Measurements from ENCODE around the gene STX12.
"Not testable (repeated sequence)": the region's sequence is repeated elsewhere in the genome, so short reads cannot be mapped to it uniquely, and the experiment has no call there.

Gene STX12

GRCh38 chr1:27831568-27832410 lies 58.8 kb downstream of the STX12 start:
- no peak for DNase-seq

GRCh38 chr1:27832762-27833161 lies 59.7 kb downstream of the STX12 start:
- no peak for DNase-seq

GRCh38 chr1:27833470-27833869 lies 60.5 kb downstream of the STX12 start:
- DNase-seq = no peak

GRCh38 chr1:27835046-27835445 lies 62.0 kb downstream of the STX12 start:
- DNase-seq = no peak

GRCh38 chr1:27835501-27835900 lies 62.5 kb downstream of the STX12 start:
- no peak for DNase-seq

- DNase-seq = no peak
Observed at GRCh38 chr1:27849951-27850350, 76.9 kb downstream of the STX12 start.

- no peak for DNase-seq
Observed at GRCh38 chr1:27855085-27855484, 82.1 kb downstream of the STX12 start.

GRCh38 chr1:27856561-27857343 lies 83.7 kb downstream of the STX12 start:
- DNase-seq = no peak

GRCh38 chr1:27857552-27857951 lies 84.5 kb downstream of the STX12 start:
- not testable (repeated sequence) for DNase-seq

- peak; percentile 81 for DNase-seq
Observed at GRCh38 chr1:27858072-27858948, 85.3 kb downstream of the STX12 start.

GRCh38 chr1:27858949-27859576 lies 86.0 kb downstream of the STX12 start:
- DNase-seq = no peak

- no peak for DNase-seq
Observed at GRCh38 chr1:27861436-27861835, 88.4 kb downstream of the STX12 start.

- DNase-seq = no peak
Observed at GRCh38 chr1:27862004-27862403, 89.0 kb downstream of the STX12 start.

- no peak for DNase-seq
Observed at GRCh38 chr1:27862671-27863537, 89.9 kb downstream of the STX12 start.

- DNase-seq = no peak
Observed at GRCh38 chr1:27863538-27863915, 90.5 kb downstream of the STX12 start.

GRCh38 chr1:27864264-27864895 lies 91.4 kb downstream of the STX12 start:
- DNase-seq = no peak

GRCh38 chr1:27865821-27866220 lies 92.8 kb downstream of the STX12 start:
- DNase-seq = no peak

GRCh38 chr1:27868556-27868931 lies 95.5 kb downstream of the STX12 start:
- no peak for DNase-seq

- peak; percentile 46 for DNase-seq
Observed at GRCh38 chr1:27868932-27869718, 96.1 kb downstream of the STX12 start.

- no peak for DNase-seq
Observed at GRCh38 chr1:27869719-27870085, 96.7 kb downstream of the STX12 start.
